Lung (tissue), 12 donors: ENCODE results near the gene DCAF7. TPM values are rescaled to one million over a fixed set of nuclear protein-coding genes. Genes with fewer than 3 reads are reported as not detected.
A peak's percentile ranks its signal among the peaks of the same experiment; 100 is the strongest.

Experiments
- ATAC-seq: fragments of 200-7000 bp; cut with Tn5 transposase; one replicate; pipeline ENCODE4 v1.9.1; 2020; ENCODE audit warnings: moderate number of reproducible peaks; ENCODE audit not compliant: insufficient read depth, low FRiP score
- DNase-seq, 3 donors: peaks; one replicate each; pipeline ENCODE4 v3.0.0-alpha.2; 2013 to 2017
- H3K27ac ChIP-seq, 2 donors: one replicate each; pipeline ENCODE4 v1.5.1; 2013; ENCODE audit warnings: mild to moderate bottlenecking in 2 of 2, moderate library complexity in 2 of 2, control low read depth in 1 of 2, inconsistent platforms in 1 of 2, low read depth in 1 of 2, low read length in 1 of 2
- H3K27me3 ChIP-seq, 3 donors: one replicate each; pipeline ENCODE4 v1.5.1; 2013; ENCODE audit warnings: low read length in 2 of 3; ENCODE audit not compliant: control insufficient read depth in 3 of 3, insufficient read depth in 3 of 3
- H3K36me3 ChIP-seq, 4 donors: one replicate each; pipeline ENCODE4 v1.5.1; 2013; ENCODE audit warnings: low read length in 4 of 4, mild to moderate bottlenecking in 1 of 4, moderate library complexity in 1 of 4; ENCODE audit not compliant: control insufficient read depth in 4 of 4, insufficient read depth in 4 of 4
- H3K4me1 ChIP-seq, 5 donors: one replicate each; pipeline ENCODE4 v1.5.1; 2013; ENCODE audit warnings: low read length in 5 of 5, mild to moderate bottlenecking in 2 of 5, moderate library complexity in 1 of 5; ENCODE audit not compliant: control insufficient read depth in 5 of 5, insufficient read depth in 5 of 5
- H3K4me3 ChIP-seq: one replicate; pipeline ENCODE4 v1.5.1; 2013; ENCODE audit warnings: mild to moderate bottlenecking, control low read depth, moderate library complexity
- H3K9ac ChIP-seq, 2 donors: one replicate each; pipeline ENCODE4 v1.5.1; 2013; ENCODE audit warnings: low read length in 2 of 2, control low read depth in 1 of 2; ENCODE audit not compliant: insufficient read depth in 1 of 2
- H3K9me3 ChIP-seq, 4 donors: one replicate each; pipeline ENCODE4 v1.5.1; 2013; ENCODE audit warnings: low read length in 3 of 4, mild to moderate bottlenecking in 1 of 4, moderate library complexity in 1 of 4; ENCODE audit not compliant: control insufficient read depth in 4 of 4, insufficient read depth in 3 of 4
- CTCF ChIP-seq: IDR thresholded peaks from 2 replicates; pipeline ENCODE4 v1.5.1; 2012; ENCODE audit warnings: mild to moderate bottlenecking; ENCODE audit errors: control extremely low read depth, extremely low read depth
- WGBS, 2 donors: extraction: QIAGEN DNeasy Blood & Tissue Kit; methylation state at CpG; one replicate each; pipeline ENCODE4 v1.1.7; 2013; 5-methylcytosine and 5-hydroxymethylcytosine counted together
- polyA plus RNA-seq, 2 donors: library from polyadenylated mRNA; stranded (reverse); fragments of 200-250 nt; gene quantifications; one replicate each; pipeline ENCODE4 v1.2.1, GENCODE V29; 2013
- total RNA-seq, 2 donors: library from RNA; depleted of rRNA in 1 of 2; stranded (reverse); fragments of >200 nt in 1 of 2; gene quantifications; one replicate each; pipeline ENCODE4 v1.2.1, GENCODE V29; 2014 to 2021
- donor health status: control.
- donor health status: control.
- donor health status: Bipolar disorder and iron deficiency.
- donor health status: healthy.
- donor health status: DM: yes; HTN: yes; CAD: no.

DCAF7 gene
- total and polyA plus RNA-seq, 4 donors: 21.7 to 76.6 (median 44.1) TPM

GRCh38 chr17:63571632-63572310 is 21.5 kb downstream of the DCAF7 start:
- peak; percentile 11 for ATAC-seq
- H3K4me1 ChIP-seq: peaks cover 0 to 1% (median 0%) of the 10 kb centered on the region in 5 donors

GRCh38 chr17:63573634-63574033 is 23.4 kb downstream of the DCAF7 start:
- ATAC-seq: no peak
- H3K27me3 ChIP-seq: no peaks in the 10 kb centered on the region
- peaks cover 0 to 4% (median 0%) of the 10 kb centered on the region in 4 donors for H3K36me3 ChIP-seq
- WGBS, 2 donors: 87 to 90% methylated on average over 5 of the region's 5 CpGs
- DNase-seq: peak in 2 of 3 donors; percentile 3 to 4
- no peak overlapping the region for H3K27ac ChIP-seq
- H3K4me3 ChIP-seq: no peak overlapping the region
- H3K9ac ChIP-seq: no peak overlapping the region
- H3K9me3 ChIP-seq: no peaks in the 10 kb centered on the region
- TF ChIP-seq CTCF: no peak
- H3K4me1 ChIP-seq: peaks cover 0 to 1% (median 0%) of the 10 kb centered on the region in 5 donors

More at GRCh38 chr17:63571632-63572310, 21.5 kb downstream of the DCAF7 start:
- Histone ChIP-seq H3K36me3 (peaks cover 0 to 5% (median 0%) of the 10 kb centered on the region in 4 donors), H3K9me3 (no peaks in the 10 kb centered on the region), H3K4me3 (no peak overlapping the region), H3K27ac (no peak overlapping the region), H3K27me3 (no peaks in the 10 kb centered on the region), H3K9ac (no peak overlapping the region)
- 85 to 90% methylated on average over 1 of the region's 1 CpG for WGBS, 2 donors
- peak in 1 of 3 donors; percentile 3 for DNase-seq
- no peak for TF ChIP-seq CTCF

- H3K9me3 ChIP-seq: no peaks in the 10 kb centered on the region
- H3K4me1 ChIP-seq: peaks cover 0 to 7% (median 0%) of the 10 kb centered on the region in 5 donors
These were observed 27.9 kb downstream of the DCAF7 start for GRCh38 chr17:63578027-63578768.

More at GRCh38 chr17:63578027-63578768, 27.9 kb downstream of the DCAF7 start:
- TF ChIP-seq CTCF: no peak
- no peak for DNase-seq
- no peak overlapping the region for H3K27ac ChIP-seq
- peaks cover 9 to 27% (median 22%) of the 10 kb centered on the region in 4 donors for H3K36me3 ChIP-seq
- no peak for ATAC-seq
- H3K27me3 ChIP-seq: no peaks in the 10 kb centered on the region
- WGBS, 2 donors: 87 to 90% methylated on average over 7 of the region's 7 CpGs
- H3K4me3 ChIP-seq: no peak overlapping the region
- H3K9ac ChIP-seq: no peak overlapping the region
